IMR-90 (cell line): Measurements from ENCODE around the gene TOP2B. TPM values are rescaled to one million over a fixed set of nuclear protein-coding genes. Genes with fewer than 3 reads are reported as not detected.

Experiments
- ATAC-seq: fragments of 200-7000 bp; cut with Tn5 transposase; 2 replicates; pipeline ENCODE4 v1.9.1; 2020; ENCODE audit warnings: low read depth, mild to moderate bottlenecking, moderate library complexity
- BruUV-seq: library from RNA; stranded (reverse); fragments of 400-500 nt; replicated peaks from 2 replicates; lab custom pipeline; 2021; lab: Mats Ljungman, UMichigan
- CTCF ChIA-PET: fragments of 300-600 bp; formaldehyde crosslinking; extraction: SDS; loops from one replicate; lab custom pipeline; 2021; ENCODE audit warnings: antibody characterized with exemption; lab: Yijun Ruan, JAX
- POLR2A ChIA-PET: fragments of 300-600 bp; sonication (Branson Sonifier 250); formaldehyde crosslinking; loops from one replicate; lab custom pipeline; 2022; ENCODE audit warnings: antibody characterized with exemption; ENCODE audit not compliant: unreplicated experiment; lab: Charles Lee
- DNase-seq: peaks from one replicate; pipeline ENCODE4 v3.0.0; 2013
- H2AFZ ChIP-seq: replicated peaks from 2 replicates; pipeline ENCODE3; 2013; ENCODE audit warnings: low read length, mild to moderate bottlenecking; ENCODE audit not compliant: poor library complexity
- H2AK5ac ChIP-seq: 2 replicates; pipeline ENCODE4 v1.6.1; 2013; ENCODE audit warnings: low read depth, low read length, inconsistent platforms
- H2AK9ac ChIP-seq: replicated peaks from 2 replicates; pipeline ENCODE3; 2013; ENCODE audit warnings: mild to moderate bottlenecking, low read depth, low read length, moderate library complexity; ENCODE audit not compliant: poor library complexity
- H2BK120ac ChIP-seq: 2 replicates; pipeline ENCODE4 v1.6.1; 2013; ENCODE audit warnings: low read depth, low read length, inconsistent platforms
- H2BK15ac ChIP-seq: 3 replicates; pipeline ENCODE4 v1.6.1; 2013; ENCODE audit warnings: low read depth, low read length, inconsistent platforms
- H2BK20ac ChIP-seq: 2 replicates; pipeline ENCODE4 v1.6.1; 2013; ENCODE audit warnings: low read depth, mild to moderate bottlenecking, inconsistent platforms, low read length, moderate library complexity
- H2BK5ac ChIP-seq: 2 replicates; pipeline ENCODE4 v1.6.1; 2013; ENCODE audit warnings: mild to moderate bottlenecking, low read depth, low read length, inconsistent platforms; ENCODE audit not compliant: poor library complexity, severe bottlenecking
- H3K14ac ChIP-seq: replicated peaks from 2 replicates; pipeline ENCODE4 v1.6.1; 2013; ENCODE audit warnings: low read depth, low read length, inconsistent platforms
- H3K18ac ChIP-seq: 2 replicates; pipeline ENCODE4 v1.6.1; 2013; ENCODE audit warnings: low read depth, low read length, control low read depth
- H3K23ac ChIP-seq: 2 replicates; pipeline ENCODE4 v1.6.1; 2013; ENCODE audit warnings: low read depth, low read length, inconsistent platforms
- H3K27ac ChIP-seq: 2 replicates; pipeline ENCODE4 v1.5.1; 2013; ENCODE audit warnings: mild to moderate bottlenecking, control low read depth, low read length; ENCODE audit not compliant: insufficient read depth
- H3K27me3 ChIP-seq: 2 replicates; pipeline ENCODE4 v1.6.1; 2013; ENCODE audit warnings: low read length; ENCODE audit not compliant: control insufficient read depth, insufficient read depth
- H3K36me3 ChIP-seq: 2 replicates; pipeline ENCODE4 v1.6.1; 2013; ENCODE audit warnings: low read length, mixed read lengths; ENCODE audit not compliant: control insufficient read depth, insufficient read depth
- H3K4ac ChIP-seq: 2 replicates; pipeline ENCODE4 v1.6.1; 2013; ENCODE audit warnings: low read depth, low read length, inconsistent platforms
- H3K4me1 ChIP-seq: 2 replicates; pipeline ENCODE4 v1.6.1; 2013; ENCODE audit warnings: low read length, mixed read lengths; ENCODE audit not compliant: control insufficient read depth, insufficient read depth
- H3K4me2 ChIP-seq: 2 replicates; pipeline ENCODE4 v1.6.1; 2013; ENCODE audit warnings: low read depth, mild to moderate bottlenecking, control low read depth, low read length, moderate library complexity
- H3K4me3 ChIP-seq: 2 replicates; pipeline ENCODE4 v1.5.1; 2013; ENCODE audit warnings: low read depth, mild to moderate bottlenecking, control low read depth, low read length, moderate library complexity; ENCODE audit not compliant: insufficient read depth
- H3K56ac ChIP-seq: 2 replicates; pipeline ENCODE4 v1.6.1; 2013; ENCODE audit warnings: low read length, inconsistent platforms; ENCODE audit not compliant: insufficient read depth; ENCODE audit errors: extremely low read depth
- H3K79me1 ChIP-seq, 2 experiments: 2 replicates each; pipeline ENCODE4 v1.6.1; 2013; ENCODE audit warnings: low read length in 2 of 2, inconsistent platforms in 1 of 2, low read depth in 1 of 2
- H3K9ac ChIP-seq: 2 replicates; pipeline ENCODE4 v1.6.1; 2013; ENCODE audit warnings: low read depth, low read length, control low read depth
- H3K9me1 ChIP-seq: 2 replicates; pipeline ENCODE4 v1.6.1; 2013; ENCODE audit warnings: low read length, inconsistent platforms; ENCODE audit not compliant: insufficient read depth
- H3K9me3 ChIP-seq: 2 replicates; pipeline ENCODE4 v1.6.1; 2013; ENCODE audit warnings: low read length; ENCODE audit not compliant: control insufficient read depth, insufficient read depth
- H4K20me1 ChIP-seq: 2 replicates; pipeline ENCODE4 v1.6.1; 2013; ENCODE audit warnings: low read length, inconsistent platforms; ENCODE audit not compliant: insufficient read depth
- H4K5ac ChIP-seq: 2 replicates; pipeline ENCODE4 v1.6.1; 2013; ENCODE audit warnings: mild to moderate bottlenecking, low read depth, low read length, control low read depth
- H4K8ac ChIP-seq, 2 experiments: 2 replicates each; pipeline ENCODE4 v1.6.1; 2013; ENCODE audit warnings: low read depth in 2 of 2, low read length in 2 of 2, control low read depth in 1 of 2, inconsistent platforms in 1 of 2
- H4K91ac ChIP-seq: 2 replicates; pipeline ENCODE4 v1.6.1; 2013; ENCODE audit warnings: low read depth, low read length, inconsistent platforms; ENCODE audit not compliant: insufficient read depth
- BHLHE40 ChIP-seq: fragments of 150-350 bp; IDR thresholded peaks from 2 replicates; pipeline ENCODE4 v1.6.1; 2016; ENCODE audit warnings: mild to moderate bottlenecking, low read depth, low read length
- CTCF ChIP-seq: conservative IDR thresholded peaks from 2 replicates; pipeline ENCODE4 v1.5.1; 2012; ENCODE audit warnings: mild to moderate bottlenecking, low read depth, low read length, improper control_type of control experiment
- FOS ChIP-seq: fragments of 150-350 bp; IDR thresholded peaks from 2 replicates; pipeline ENCODE4 v1.6.1; 2016; ENCODE audit warnings: low read depth, low read length
- MXI1 ChIP-seq: IDR thresholded peaks from 2 replicates; pipeline ENCODE4 v1.6.1; 2012; ENCODE audit warnings: low read depth, mild to moderate bottlenecking, low read length, moderate library complexity, borderline replicate concordance
- NFE2L2 ChIP-seq: fragments of 150-350 bp; IDR thresholded peaks from 2 replicates; pipeline ENCODE4 v1.6.1; 2016; ENCODE audit warnings: low read depth, mild to moderate bottlenecking, low read length
- POLR2A ChIP-seq: IDR thresholded peaks from 2 replicates; pipeline ENCODE4 v1.6.1; 2012; ENCODE audit warnings: mild to moderate bottlenecking, low read depth, low read length
- RAD21 ChIP-seq: IDR thresholded peaks from 2 replicates; pipeline ENCODE4 v1.6.1; 2012; ENCODE audit warnings: low read length, improper control_type of control experiment
- SMC3 ChIP-seq: fragments of 150-350 bp; IDR thresholded peaks from 2 replicates; pipeline ENCODE4 v1.6.1; 2016; ENCODE audit warnings: low read depth, mild to moderate bottlenecking, antibody characterized with exemption, low read length, moderate library complexity
- whole genome bisulfite sequencing, 2 experiments: methylation state at CpG; one replicate each; pipeline versions ENCODE4 v1.1.5 to v1.1.7; 2013; ENCODE audit warnings: missing lambda C conversion rate in 2 of 2; ENCODE audit not compliant: insufficient read length in 1 of 2; ENCODE audit errors: extremely low coverage in 2 of 2; 5-methylcytosine and 5-hydroxymethylcytosine counted together
- dilution Hi-C: fragments of 300-500 bp; cut with HindIII; formaldehyde crosslinking; loops from one replicate; pipeline ENCODE4 v1.14.3; 2018; ENCODE audit warnings: low sequenced_read_pairs; ENCODE audit not compliant: unreplicated experiment
- in situ Hi-C: fragments of 300-500 bp; cut with MboI; formaldehyde crosslinking; loops from 3 replicates; pipeline ENCODE4 v1.14.3; 2019; ENCODE audit warnings: low sequenced_read_pairs, inconsistent platforms, mixed read lengths
- intact Hi-C: fragments of 100-400 bp; cut with micrococcal nuclease; formaldehyde crosslinking; loops from 2 replicates; pipeline ENCODE4 v1.10.0; 2022
- polyA plus RNA-seq, 3 experiments: library from polyadenylated mRNA; depleted of rRNA; stranded (reverse); fragments of >200 nt; gene quantifications; 2 replicates each; pipeline ENCODE4 v1.2.3, GENCODE V29; 2012; ENCODE audit warnings: low replicate concordance in 1 of 3
- total RNA-seq: library from RNA; depleted of rRNA; stranded (reverse); fragments of >200 nt; gene quantifications from 2 replicates; pipeline ENCODE4 v1.2.3, GENCODE V29; 2012

The TOP2B gene
- total and polyA plus RNA-seq, 2 of the 4 experiments (the other 2 are of a cell fraction): 45.5 to 53.4 TPM

GRCh38 chr3:25594007-25594502 lies 70.7 kb downstream of the TOP2B start:
- H3K9me3 ChIP-seq: no peaks in the 10 kb centered on the region
- H3K4me1 ChIP-seq: peaks cover 3% of the 10 kb centered on the region
- H2BK20ac ChIP-seq: no peak overlapping the region
- no peak overlapping the region for H3K18ac ChIP-seq
- H3K9ac ChIP-seq: no peak overlapping the region
- H3K9me1 ChIP-seq: peaks cover 5% of the 10 kb centered on the region; the same call in 1 of the 2 replicates
- no peak overlapping the region for H4K5ac ChIP-seq
- no peak overlapping the region for H4K91ac ChIP-seq
- no peak overlapping the region for H2BK15ac ChIP-seq
- no peaks in the 10 kb centered on the region for H3K27me3 ChIP-seq
- no peak overlapping the region for H2BK120ac ChIP-seq
- peak; percentile 83 for ATAC-seq
- no peak overlapping the region for H2BK5ac ChIP-seq
- peak; percentile 88 for DNase-seq
- POLR2A ChIA-PET: no interaction called here
- H3K14ac ChIP-seq: no peak overlapping the region
- no TSS peak for BruUV-seq
- H3K56ac ChIP-seq: no peak overlapping the region
- CTCF ChIA-PET: interaction anchor here (0.5 to 2.7 kb wide), 16 partner anchors 9 to 1329 kb away, joined by 3 to 10 read pairs (median 4); no protein-coding TSS in a partner anchor
- in situ Hi-C loops: loop anchor here (10.0 to 25.0 kb wide), 2 partner anchors 819 to 1332 kb away; no protein-coding TSS in a partner anchor
- dilution Hi-C loops: no loop called here
- peaks cover 6% of the 10 kb centered on the region for H3K36me3 ChIP-seq
- H4K20me1 ChIP-seq: no peaks in the 10 kb centered on the region
- H3K4ac ChIP-seq: no peak overlapping the region
- intact Hi-C loops: loop anchor here (1.0 to 10.0 kb wide), 5 partner anchors 62 to 1329 kb away; no protein-coding TSS in a partner anchor
- no peak overlapping the region for H3K4me2 ChIP-seq
- TF ChIP-seq RAD21: peak; percentile 76
- TF ChIP-seq SMC3: peak; percentile 72
- peak; percentile 89 for TF ChIP-seq CTCF
- no peak for TF ChIP-seq FOS
- TF ChIP-seq POLR2A: 0 out of 2 replicates have a peak, but pooled peaks have one; percentile 6
- TF ChIP-seq MXI1: no peak
- TF ChIP-seq NFE2L2: no peak
- no peak for TF ChIP-seq BHLHE40
- no peak overlapping the region for H2AK5ac ChIP-seq
- no peaks in the 10 kb centered on the region for H3K79me1 ChIP-seq
- H2AFZ ChIP-seq: no peak overlapping the region
- no peak overlapping the region for H3K4me3 ChIP-seq
- H4K8ac ChIP-seq: no peak overlapping the region
- no peak overlapping the region for H3K23ac ChIP-seq
- no peak overlapping the region for H2AK9ac ChIP-seq
- WGBS, 2 experiments: no CpG with 5 or more reads among the region's 1 CpG
- H3K27ac ChIP-seq: no peak overlapping the region
